H9 (cell line): Measurements from ENCODE around the gene RNPEPL1. TPM values are rescaled to one million over a fixed set of nuclear protein-coding genes. Genes with fewer than 3 reads are reported as not detected.

Source experiments
- DNase-seq: peaks from one replicate; pipeline ENCODE4 v3.0.0-alpha.2; 2017
- H2AFZ ChIP-seq: one replicate; pipeline ENCODE4 v1.6.1; 2013; ENCODE audit warnings: mild to moderate bottlenecking, low read length, control low read depth, moderate library complexity
- H2AK5ac ChIP-seq: 2 replicates; pipeline ENCODE4 v1.6.1; 2013; ENCODE audit warnings: low read length, control low read depth, mixed read lengths; ENCODE audit not compliant: insufficient read length
- H2BK120ac ChIP-seq: one replicate; pipeline ENCODE4 v1.6.1; 2013; ENCODE audit warnings: low read depth, mild to moderate bottlenecking, low read length, control low read depth, inconsistent platforms; ENCODE audit not compliant: poor library complexity, severe bottlenecking
- H2BK12ac ChIP-seq: 2 replicates; pipeline ENCODE4 v1.6.1; 2013; ENCODE audit warnings: low read length, control low read depth, mixed read lengths, low read depth; ENCODE audit not compliant: insufficient read length
- H2BK15ac ChIP-seq: 2 replicates; pipeline ENCODE4 v1.6.1; 2013; ENCODE audit warnings: low read depth, low read length, control low read depth
- H2BK20ac ChIP-seq: one replicate; pipeline ENCODE4 v1.6.1; 2013; ENCODE audit warnings: low read depth, mild to moderate bottlenecking, low read length, control low read depth, inconsistent platforms; ENCODE audit not compliant: poor library complexity, severe bottlenecking
- H2BK5ac ChIP-seq: 2 replicates; pipeline ENCODE4 v1.6.1; 2013; ENCODE audit warnings: low read length, control low read depth, mixed read lengths; ENCODE audit not compliant: insufficient read length
- H3K14ac ChIP-seq: 2 replicates; pipeline ENCODE4 v1.6.1; 2013; ENCODE audit warnings: low read length, control low read depth; ENCODE audit not compliant: insufficient read depth
- H3K18ac ChIP-seq: 2 replicates; pipeline ENCODE4 v1.6.1; 2013; ENCODE audit warnings: low read depth, mild to moderate bottlenecking, mixed read lengths, low read length, control low read depth; ENCODE audit not compliant: insufficient read length
- H3K23ac ChIP-seq: 2 replicates; pipeline ENCODE4 v1.6.1; 2013; ENCODE audit warnings: low read length, control low read depth, mixed read lengths, low read depth; ENCODE audit not compliant: insufficient read length
- H3K23me2 ChIP-seq: 2 replicates; pipeline ENCODE4 v1.6.1; 2013; ENCODE audit warnings: low read depth, mild to moderate bottlenecking, mixed read lengths, low read length, control low read depth; ENCODE audit not compliant: insufficient read length, poor library complexity, severe bottlenecking
- H3K27ac ChIP-seq: 2 replicates; pipeline ENCODE4 v1.5.1; 2013; ENCODE audit warnings: low read length, control low read depth, mixed read lengths, low read depth; ENCODE audit not compliant: insufficient read length
- H3K27me3 ChIP-seq: 2 replicates; pipeline ENCODE4 v1.6.1; 2013; ENCODE audit warnings: low read length, control low read depth, inconsistent platforms; ENCODE audit not compliant: insufficient read depth
- H3K4ac ChIP-seq: 2 replicates; pipeline ENCODE4 v1.6.1; 2013; ENCODE audit warnings: low read depth, mild to moderate bottlenecking, control low read depth, inconsistent platforms, low read length, moderate library complexity
- H3K4me1 ChIP-seq: 2 replicates; pipeline ENCODE4 v1.6.1; 2013; ENCODE audit warnings: low read length, control low read depth, inconsistent platforms; ENCODE audit not compliant: insufficient read depth
- H3K4me2 ChIP-seq: 2 replicates; pipeline ENCODE4 v1.6.1; 2013; ENCODE audit warnings: low read length, control low read depth, mixed read lengths; ENCODE audit not compliant: insufficient read length, insufficient read depth
- H3K56ac ChIP-seq: 2 replicates; pipeline ENCODE4 v1.6.1; 2013; ENCODE audit warnings: low read depth, mild to moderate bottlenecking, mixed read lengths, low read length, control low read depth; ENCODE audit not compliant: insufficient read length
- H3K79me1 ChIP-seq: 2 replicates; pipeline ENCODE4 v1.6.1; 2013; ENCODE audit warnings: low read depth, mild to moderate bottlenecking, moderate library complexity, low read length, control low read depth, inconsistent platforms; ENCODE audit not compliant: insufficient read depth, poor library complexity, severe bottlenecking
- H3K79me2 ChIP-seq: 2 replicates; pipeline ENCODE4 v1.6.1; 2013; ENCODE audit warnings: low read length, control low read depth, inconsistent platforms; ENCODE audit not compliant: insufficient read depth
- H3K9ac ChIP-seq: 2 replicates; pipeline ENCODE4 v1.6.1; 2013; ENCODE audit warnings: low read length, control low read depth, mixed read lengths; ENCODE audit not compliant: insufficient read length; ENCODE audit errors: extremely low read depth
- H3K9me3 ChIP-seq: one replicate; pipeline ENCODE4 v1.6.1; 2013; ENCODE audit warnings: low read depth, low read length, inconsistent platforms; ENCODE audit not compliant: control insufficient read depth
- H3T11ph ChIP-seq: one replicate; pipeline ENCODE4 v1.6.1; 2013; ENCODE audit warnings: mild to moderate bottlenecking, low read length, control low read depth, inconsistent platforms
- H4K20me1 ChIP-seq: one replicate; pipeline ENCODE4 v1.6.1; 2013; ENCODE audit not compliant: control insufficient read depth, insufficient read length, insufficient read depth
- H4K5ac ChIP-seq: 2 replicates; pipeline ENCODE4 v1.6.1; 2013; ENCODE audit warnings: low read depth, mild to moderate bottlenecking, mixed read lengths, low read length, control low read depth; ENCODE audit not compliant: insufficient read length
- H4K8ac ChIP-seq: replicated peaks from 2 replicates; pipeline ENCODE4 v1.6.1; 2013; ENCODE audit warnings: low read length, control low read depth, mixed read lengths, low read depth; ENCODE audit not compliant: insufficient read length
- H4K91ac ChIP-seq: 2 replicates; pipeline ENCODE4 v1.6.1; 2013; ENCODE audit warnings: low read depth, mild to moderate bottlenecking, moderate library complexity, mixed read lengths, low read length, control low read depth; ENCODE audit not compliant: insufficient read length
- H3K27ac Mint-ChIP-seq, 3 experiments: 2 replicates in 2 of 3; 3 replicates in 1 of 3; pipeline ENCODE4 v1.8.0; 2020 to 2021; ENCODE audit warnings: mixed read lengths in 3 of 3, mild to moderate bottlenecking in 1 of 3, moderate library complexity in 1 of 3
- H3K27me3 Mint-ChIP-seq: 2 replicates; pipeline ENCODE4 v1.8.0; 2021; ENCODE audit warnings: low read depth, mild to moderate bottlenecking, moderate library complexity, mixed read lengths
- H3K36me3 Mint-ChIP-seq, 3 experiments: 2 replicates in 2 of 3; 3 replicates in 1 of 3; pipeline ENCODE4 v1.8.0; 2020 to 2021; ENCODE audit warnings: low read depth in 3 of 3, mixed read lengths in 3 of 3; ENCODE audit not compliant: insufficient read depth in 1 of 3
- H3K4me1 Mint-ChIP-seq, 2 experiments: 2 replicates each; pipeline ENCODE4 v1.8.0; 2020; ENCODE audit warnings: mixed read lengths in 2 of 2
- H3K4me3 Mint-ChIP-seq, 2 experiments: 2 replicates in 1 of 2; 3 replicates in 1 of 2; pipeline ENCODE4 v1.8.0; 2020 to 2021; ENCODE audit warnings: mild to moderate bottlenecking in 2 of 2, mixed read lengths in 2 of 2, moderate library complexity in 1 of 2
- H3K9me3 Mint-ChIP-seq, 2 experiments: 2 replicates in 1 of 2; 3 replicates in 1 of 2; pipeline ENCODE4 v1.8.0; 2020; ENCODE audit warnings: mild to moderate bottlenecking in 2 of 2, mixed read lengths in 2 of 2, moderate library complexity in 1 of 2
- CTCF ChIP-seq: fragments of 200-600 bp; sonication (generic); conservative IDR thresholded peaks from 3 replicates; pipeline ENCODE4 v1.8.0; 2021; ENCODE audit warnings: antibody characterized with exemption, mild to moderate bottlenecking
- WGBS: extraction: QIAGEN DNeasy Blood & Tissue Kit; methylation state at CpG from one replicate; pipeline ENCODE4 v1.1.7; 2013; ENCODE audit warnings: missing lambda C conversion rate, low lambda C conversion rate, mixed read lengths; ENCODE audit not compliant: insufficient read length; ENCODE audit errors: extremely low coverage; 5-methylcytosine and 5-hydroxymethylcytosine counted together
- total RNA-seq: library from RNA; stranded (reverse); gene quantifications from 2 replicates; pipeline ENCODE4 v1.2.1, GENCODE V29; 2021

Gene RNPEPL1
- total RNA-seq, 1 experiment from 2014 or later: 22.5 TPM

GRCh38 chr2:240597419-240598181 lies 29.3 kb downstream of the RNPEPL1 start:
- DNase-seq: no peak

More at GRCh38 chr2:240597419-240598181, 29.3 kb downstream of the RNPEPL1 start:
- no peak overlapping the region for H3T11ph ChIP-seq
- H3K27me3 Mint-ChIP-seq: no peaks in the 10 kb centered on the region
- no peak for TF ChIP-seq CTCF
- H3K18ac ChIP-seq: no peak overlapping the region
- no peak overlapping the region for H3K23ac ChIP-seq
- H2AFZ ChIP-seq: no peak overlapping the region
- H3K79me2 ChIP-seq: no peaks in the 10 kb centered on the region
- no peak overlapping the region for H3K27ac Mint-ChIP-seq
- H3K9me3 ChIP-seq: no peaks in the 10 kb centered on the region
- H2BK20ac ChIP-seq: no peak overlapping the region
- H3K4me1 ChIP-seq: no peaks in the 10 kb centered on the region
- H3K9ac ChIP-seq: no peak overlapping the region
- no peak overlapping the region for H4K91ac ChIP-seq
- H3K9me3 Mint-ChIP-seq: no peaks in the 10 kb centered on the region
- no peaks in the 10 kb centered on the region for H3K79me1 ChIP-seq
- no peak overlapping the region for H4K8ac ChIP-seq
- H3K4me1 Mint-ChIP-seq: no peaks in the 10 kb centered on the region
- no peak overlapping the region for H3K4ac ChIP-seq
- H3K23me2 ChIP-seq: no peaks in the 10 kb centered on the region
- H3K4me3 Mint-ChIP-seq: no peak overlapping the region
- H2BK12ac ChIP-seq: no peak overlapping the region
- H2BK15ac ChIP-seq: no peak overlapping the region
- H3K56ac ChIP-seq: no peak overlapping the region
- H3K27me3 ChIP-seq: no peaks in the 10 kb centered on the region
- WGBS: no CpG with 5 or more reads among the region's 22 CpGs
- no peaks in the 10 kb centered on the region for H4K20me1 ChIP-seq
- no peak overlapping the region for H2BK5ac ChIP-seq
- no peak overlapping the region for H4K5ac ChIP-seq
- peaks cover 2 to 13% (median 2%) of the 10 kb centered on the region in 3 experiments; a peak in 6 of 7 replicates for H3K36me3 Mint-ChIP-seq
- no peak overlapping the region for H3K27ac ChIP-seq
- H3K4me2 ChIP-seq: no peak overlapping the region
- no peak overlapping the region for H3K14ac ChIP-seq
- no peak overlapping the region for H2BK120ac ChIP-seq
- no peak overlapping the region for H2AK5ac ChIP-seq
